Omental fat pad (tissue), 4 donors: ENCODE measurements around the gene DDX10. TPM values are rescaled to one million over a fixed set of nuclear protein-coding genes. Genes with fewer than 3 reads are reported as not detected.
"Not testable (repeated sequence)": the region's sequence is repeated elsewhere in the genome, so short reads cannot be mapped to it uniquely, and the experiment has no call there.

Source experiments
- ATAC-seq: fragments of 150-250 bp; one replicate; pipeline ENCODE4 v1.9.1; 2016; ENCODE audit warnings: mild to moderate bottlenecking, moderate library complexity; ENCODE audit not compliant: low FRiP score
- DNase-seq: peaks from one replicate; pipeline ENCODE4 v3.0.0-alpha.2; 2019; ENCODE audit warnings: low spot score
- total RNA-seq, 4 donors: library from RNA; depleted of rRNA; stranded (reverse); fragments of >200 nt; gene quantifications; one replicate each; pipeline ENCODE4 v1.1.0, GENCODE V29; 2016
- TF ChIP-seq, protein P1 (sequence below), 3 donors: fragments of 450-650 bp; IDR thresholded peaks; one replicate each; pipeline ENCODE4 v1.5.1; 2016 to 2017; ENCODE audit warnings: antibody characterized with exemption in 3 of 3, mild to moderate bottlenecking in 3 of 3, moderate library complexity in 2 of 3

DDX10 gene
- total RNA-seq, 4 donors from 2014 or later, result 20.2 to 60.6 (median 26.5) TPM

DNA sequence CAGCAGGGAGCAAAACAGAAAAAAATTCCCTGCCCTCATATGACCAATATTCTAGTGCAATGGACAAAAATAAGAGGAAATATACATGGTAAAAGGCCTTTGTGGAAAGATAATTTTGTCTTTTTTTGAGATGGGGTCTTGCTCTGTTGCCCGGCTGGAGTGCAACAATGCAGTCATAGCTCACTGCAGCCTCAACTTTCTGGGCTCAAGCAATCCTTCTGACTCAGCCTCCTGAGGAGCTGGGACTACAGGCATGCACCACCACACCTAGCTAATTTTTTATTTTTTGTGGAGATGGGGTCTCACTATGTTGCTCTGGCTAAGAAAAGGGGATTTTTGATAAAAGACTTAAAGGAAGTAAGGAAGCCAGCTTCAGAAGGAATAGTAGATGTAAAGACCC lies 25.7 kb upstream of the DDX10 start:
- ATAC-seq, result no peak

DNA sequence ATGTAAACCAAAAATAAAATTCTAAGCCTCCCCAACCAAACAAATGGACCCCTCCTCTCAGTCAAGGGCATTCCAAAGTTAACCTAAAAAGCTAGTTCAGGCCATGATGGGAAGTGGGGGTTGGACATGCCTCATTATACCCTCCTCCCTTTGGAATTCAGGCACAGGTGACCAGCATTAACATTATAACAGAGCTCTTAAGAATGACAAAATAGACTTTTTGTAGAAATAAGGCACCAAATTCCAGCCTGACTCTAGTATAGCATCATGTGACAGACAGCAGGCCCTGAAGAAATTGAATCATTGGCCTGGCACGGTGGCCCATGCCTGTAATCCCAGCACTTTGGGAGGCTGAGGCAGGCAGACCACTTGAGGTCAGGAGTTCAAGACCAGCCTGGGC lies 23.1 kb upstream of the DDX10 start:
- not testable (repeated sequence) for DNase-seq, ATAC-seq

More for the DNA sequence above, 25.7 kb upstream of the DDX10 start:
- DNase-seq, result no peak
- TF ChIP-seq, protein P1, sequence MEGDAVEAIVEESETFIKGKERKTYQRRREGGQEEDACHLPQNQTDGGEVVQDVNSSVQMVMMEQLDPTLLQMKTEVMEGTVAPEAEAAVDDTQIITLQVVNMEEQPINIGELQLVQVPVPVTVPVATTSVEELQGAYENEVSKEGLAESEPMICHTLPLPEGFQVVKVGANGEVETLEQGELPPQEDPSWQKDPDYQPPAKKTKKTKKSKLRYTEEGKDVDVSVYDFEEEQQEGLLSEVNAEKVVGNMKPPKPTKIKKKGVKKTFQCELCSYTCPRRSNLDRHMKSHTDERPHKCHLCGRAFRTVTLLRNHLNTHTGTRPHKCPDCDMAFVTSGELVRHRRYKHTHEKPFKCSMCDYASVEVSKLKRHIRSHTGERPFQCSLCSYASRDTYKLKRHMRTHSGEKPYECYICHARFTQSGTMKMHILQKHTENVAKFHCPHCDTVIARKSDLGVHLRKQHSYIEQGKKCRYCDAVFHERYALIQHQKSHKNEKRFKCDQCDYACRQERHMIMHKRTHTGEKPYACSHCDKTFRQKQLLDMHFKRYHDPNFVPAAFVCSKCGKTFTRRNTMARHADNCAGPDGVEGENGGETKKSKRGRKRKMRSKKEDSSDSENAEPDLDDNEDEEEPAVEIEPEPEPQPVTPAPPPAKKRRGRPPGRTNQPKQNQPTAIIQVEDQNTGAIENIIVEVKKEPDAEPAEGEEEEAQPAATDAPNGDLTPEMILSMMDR (IDR thresholded peaks at IDR 0.05), result no peak

DNA sequence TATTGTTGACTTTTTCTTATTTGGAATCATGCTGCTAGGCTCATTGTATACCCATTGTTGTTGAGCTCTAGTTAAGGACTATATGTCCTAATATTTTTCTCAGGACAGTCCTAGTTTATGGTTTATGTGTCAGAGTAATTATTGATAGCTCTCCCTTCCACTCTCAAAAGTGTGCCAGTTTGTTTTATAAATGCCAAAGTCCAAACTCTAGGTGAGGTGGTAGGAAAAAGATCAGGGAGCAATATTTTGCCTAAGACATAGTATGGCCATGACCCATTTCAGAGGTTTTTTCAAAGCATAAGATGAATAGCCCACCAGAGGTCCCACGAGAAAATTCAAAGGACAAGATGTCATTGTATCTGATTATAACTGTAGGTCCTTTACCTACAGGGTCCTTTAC lies 20.9 kb upstream of the DDX10 start:
- TF ChIP-seq, protein P1 (IDR thresholded peaks at IDR 0.05), result no peak
- ATAC-seq, result no peak
- no peak for DNase-seq

DNA sequence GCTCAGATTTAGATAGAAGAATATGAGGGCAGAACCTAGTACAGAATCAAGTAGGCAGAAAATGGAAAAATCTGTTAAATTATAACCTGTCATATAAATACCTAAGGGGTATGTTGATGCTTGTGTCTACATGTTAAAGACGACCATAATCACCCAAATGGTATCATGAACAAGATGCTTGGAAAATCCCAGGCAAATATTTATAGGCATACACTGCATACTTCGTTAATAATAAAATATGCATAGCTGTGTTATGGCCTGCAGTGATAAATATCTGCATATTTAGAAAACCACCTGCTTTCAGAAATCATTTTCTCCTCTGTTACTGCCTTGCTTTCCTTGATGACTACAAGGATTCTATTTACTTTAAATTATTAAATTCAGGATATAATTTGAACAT lies 18.9 kb upstream of the DDX10 start:
- DNase-seq (no peak), ATAC-seq (no peak)
- TF ChIP-seq, protein P1 (IDR thresholded peaks at IDR 0.05), result no peak

DNA sequence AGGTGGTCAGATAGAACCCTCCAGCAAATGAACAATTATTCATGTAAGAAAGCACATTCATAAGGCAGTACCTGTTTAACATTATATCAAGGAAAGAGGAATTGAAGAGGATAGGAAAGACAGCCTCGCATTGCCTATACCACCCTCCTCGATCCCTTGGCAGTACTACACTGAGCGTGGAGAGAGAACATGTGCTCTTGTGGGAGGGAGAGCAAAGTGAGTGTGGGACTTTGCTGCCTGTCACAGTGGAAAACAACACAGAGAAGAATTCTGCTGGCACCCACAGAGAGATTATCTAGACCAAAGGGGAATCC lies 17.5 kb upstream of the DDX10 start:
- ATAC-seq (no peak), DNase-seq (no peak)
- TF ChIP-seq, protein P1 (IDR thresholded peaks at IDR 0.05), result no peak

DNA sequence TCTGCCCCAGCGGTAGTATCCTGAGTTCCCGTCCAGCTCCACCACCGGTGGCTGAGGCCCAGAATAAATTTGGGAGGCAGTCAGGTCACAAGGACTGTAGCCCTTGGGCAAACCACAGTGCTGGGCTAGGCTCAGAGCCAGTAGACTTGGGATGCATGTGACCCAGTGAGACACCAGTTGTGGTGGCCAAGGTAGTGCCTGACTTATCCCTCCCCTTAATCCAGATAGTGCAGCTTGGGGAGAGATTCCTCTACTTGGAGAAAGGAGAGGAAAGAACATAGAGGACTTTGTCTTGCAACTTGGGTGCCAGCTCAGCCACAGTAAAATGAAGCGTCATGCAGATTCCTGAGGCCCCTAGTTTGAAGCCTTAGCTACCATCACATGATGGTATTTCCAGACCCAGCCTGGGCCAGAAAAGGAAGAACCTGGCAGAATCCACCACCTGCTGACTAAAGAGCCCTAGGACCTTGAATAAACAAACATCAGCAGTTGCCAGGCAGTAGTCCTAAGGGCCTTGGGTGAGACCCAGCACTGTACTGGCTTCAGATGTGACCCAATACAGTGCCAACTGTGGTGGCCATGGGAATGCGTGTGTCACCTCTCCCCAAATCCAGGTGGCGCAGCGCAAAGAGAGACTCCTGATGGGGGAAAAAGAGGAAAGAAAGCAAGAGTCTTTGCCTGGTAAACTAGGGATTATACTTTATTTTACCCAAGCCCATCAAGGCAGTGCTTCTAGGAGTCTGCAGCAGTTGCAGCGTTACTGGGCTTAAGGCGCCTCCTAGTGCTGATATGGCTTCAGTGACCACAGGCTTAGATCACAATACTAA lies 17.0 kb upstream of the DDX10 start:
- ATAC-seq (peak; percentile 68), DNase-seq (no peak)
- TF ChIP-seq, protein P1 (IDR thresholded peaks at IDR 0.05), result peak in 1 of 3 donors; percentile 19

DNA sequence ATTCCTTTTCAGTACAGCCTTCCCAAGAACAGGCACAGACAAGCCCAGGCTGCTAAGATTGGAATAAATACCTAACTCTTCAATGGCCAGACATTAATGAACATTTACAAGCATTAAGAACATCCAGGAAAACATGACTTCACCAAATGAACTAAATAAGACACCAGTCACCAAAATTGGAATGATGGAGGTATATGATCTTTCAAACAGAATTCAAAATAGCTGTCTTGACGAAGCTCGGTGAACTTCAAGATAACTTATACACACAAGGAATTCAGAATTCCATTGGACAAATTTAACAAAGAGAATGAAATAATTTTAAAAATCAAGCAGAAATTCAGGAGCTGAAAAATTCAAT lies 16.4 kb upstream of the DDX10 start:
- TF ChIP-seq, protein P1 (IDR thresholded peaks at IDR 0.05), result no peak
- ATAC-seq, result no peak
- no peak for DNase-seq

DNA sequence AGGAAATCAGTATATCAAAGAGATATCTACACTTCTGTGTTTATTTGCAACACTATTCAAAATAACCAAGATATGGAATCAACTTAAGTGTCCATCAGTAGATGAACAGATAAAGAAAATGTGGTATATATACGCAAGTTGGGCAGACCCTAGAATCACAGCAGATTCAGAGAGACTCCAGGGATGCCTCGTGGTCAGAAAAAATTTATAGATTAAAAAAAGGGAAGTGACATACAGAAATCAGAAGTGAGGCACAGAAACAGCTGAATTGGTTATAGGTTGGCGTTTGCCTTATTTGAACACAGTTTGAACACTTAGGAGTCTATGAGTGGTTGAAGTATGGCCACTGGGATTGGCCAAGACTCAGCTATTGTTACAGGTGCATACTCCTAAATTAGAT lies 10.8 kb upstream of the DDX10 start:
- ATAC-seq, DNase-seq: not testable (repeated sequence)
